GM19455 (cell line): ENCODE measurements around the gene CPSF3.
"Not testable (repeated sequence)": the region's sequence is repeated elsewhere in the genome, so short reads cannot be mapped to it uniquely, and the experiment has no call there.

Experiments used
- ATAC-seq: cut with Tn5 transposase; IDR thresholded peaks from one replicate; pipeline ENCODE4 v1.9.1; 2021; ENCODE audit not compliant: unreplicated experiment

Gene CPSF3

GRCh38 chr2:9497017-9497416 is 73.6 kb downstream of the CPSF3 start:
- ATAC-seq = no peak

- ATAC-seq = no peak
Observed at GRCh38 chr2:9498210-9498609, 74.8 kb downstream of the CPSF3 start.

- ATAC-seq = no peak
Observed at GRCh38 chr2:9508931-9509330, 85.5 kb downstream of the CPSF3 start.

- not testable (repeated sequence) for ATAC-seq
Observed at GRCh38 chr2:9513946-9514345, 90.5 kb downstream of the CPSF3 start.

- ATAC-seq = no peak
Observed at GRCh38 chr2:9517118-9517782, 93.8 kb downstream of the CPSF3 start.

GRCh38 chr2:9518163-9518562 is 94.7 kb downstream of the CPSF3 start:
- no peak for ATAC-seq

GRCh38 chr2:9518780-9519179 is 95.3 kb downstream of the CPSF3 start:
- ATAC-seq = no peak

GRCh38 chr2:9519250-9519649 is 95.8 kb downstream of the CPSF3 start:
- ATAC-seq = no peak
